OCI-LY7 (cell line): ENCODE results near the gene SFSWAP. TPM values are rescaled to one million over a fixed set of nuclear protein-coding genes. Genes with fewer than 3 reads are reported as not detected.

Experiments used
- BruUV-seq: library from RNA; stranded (reverse); fragments of 400-500 nt; replicated peaks from 2 replicates; lab custom pipeline; 2021; lab: Mats Ljungman, UMichigan
- CTCF ChIA-PET: fragments of 300-600 bp; sonication (Branson Sonifier 250); formaldehyde crosslinking; loops from one replicate; lab custom pipeline; 2022; ENCODE audit warnings: antibody characterized with exemption; ENCODE audit not compliant: unreplicated experiment; lab: Charles Lee
- POLR2A ChIA-PET: fragments of 300-600 bp; sonication (Branson Sonifier 250); formaldehyde crosslinking; loops from one replicate; lab custom pipeline; 2022; ENCODE audit warnings: antibody characterized with exemption; lab: Charles Lee
- DNase-seq: peaks from one replicate; pipeline ENCODE4 v3.0.0-alpha.2; 2015; ENCODE audit warnings: low spot score
- H2AFZ ChIP-seq: fragments of 200-600 bp; sonication (generic), shearing (Covaris generic); 2 replicates; pipeline ENCODE4 v1.6.1; 2014; ENCODE audit warnings: mild to moderate bottlenecking, antibody characterized with exemption, low read length, moderate library complexity
- H3K27ac ChIP-seq: fragments of 200-600 bp; sonication (generic); 2 replicates; pipeline ENCODE4 v1.5.1; 2014; ENCODE audit warnings: mixed run types, low read depth, mild to moderate bottlenecking, moderate library complexity, low read length, inconsistent platforms; ENCODE audit not compliant: poor library complexity, severe bottlenecking
- H3K36me3 ChIP-seq: fragments of 200-600 bp; sonication (generic); 2 replicates; pipeline ENCODE4 v1.6.1; 2014; ENCODE audit warnings: mild to moderate bottlenecking, antibody characterized with exemption, low read length, moderate library complexity, mixed read lengths; ENCODE audit not compliant: insufficient read depth
- H3K4me1 ChIP-seq: fragments of 200-600 bp; sonication (generic); 2 replicates; pipeline ENCODE4 v1.5.1; 2014; ENCODE audit warnings: mild to moderate bottlenecking, low read length; ENCODE audit not compliant: insufficient read depth, poor library complexity, severe bottlenecking
- H3K4me2 ChIP-seq: fragments of 200-600 bp; sonication (generic); 2 replicates; pipeline ENCODE4 v1.6.1; 2014; ENCODE audit warnings: mild to moderate bottlenecking, low read length
- H3K4me3 ChIP-seq: fragments of 200-600 bp; sonication (generic); 2 replicates; pipeline ENCODE4 v1.5.1; 2014; ENCODE audit warnings: mild to moderate bottlenecking, low read depth, low read length; ENCODE audit not compliant: poor library complexity, severe bottlenecking
- H3K79me2 ChIP-seq: fragments of 200-600 bp; sonication (generic); 2 replicates; pipeline ENCODE4 v1.6.1; 2016; ENCODE audit warnings: low read depth, mild to moderate bottlenecking, low read length, moderate library complexity, mixed read lengths; ENCODE audit not compliant: insufficient read depth
- H3K9me2 ChIP-seq: fragments of 200-600 bp; sonication (generic); 2 replicates; pipeline ENCODE4 v1.6.1; 2016; ENCODE audit warnings: mild to moderate bottlenecking, low read length, mixed read lengths; ENCODE audit not compliant: insufficient read depth
- H3K9me3 ChIP-seq: fragments of 200-600 bp; sonication (generic); 2 replicates; pipeline ENCODE4 v1.6.1; 2014; ENCODE audit warnings: mild to moderate bottlenecking, mixed run types, low read length, mixed read lengths
- H4K20me1 ChIP-seq: fragments of 200-600 bp; sonication (generic); 2 replicates; pipeline ENCODE4 v1.6.1; 2014; ENCODE audit warnings: mild to moderate bottlenecking, antibody characterized with exemption, low read length, moderate library complexity, mixed read lengths; ENCODE audit not compliant: insufficient read depth
- EZH2phosphoT487 ChIP-seq: fragments of 200-600 bp; sonication (generic); IDR thresholded peaks from 2 replicates; pipeline ENCODE4 v1.6.1; 2018; ENCODE audit warnings: low read depth, borderline replicate concordance, mild to moderate bottlenecking, mixed run types, antibody characterized with exemption, low read length, moderate library complexity, mixed read lengths
- intact Hi-C: fragments of 100-400 bp; cut with micrococcal nuclease; formaldehyde crosslinking; loops from one replicate; pipeline ENCODE4 v1.10.0; 2022; ENCODE audit not compliant: unreplicated experiment
- total RNA-seq, 2 experiments: library from RNA; depleted of rRNA in 1 of 2; stranded (reverse); fragments of >200 nt in 1 of 2; shearing (Covaris generic) in 1 of 2; gene quantifications; 2 replicates each; pipeline ENCODE4 v1.2.3, GENCODE V29; 2014 to 2022
- TF ChIP-seq, protein P1 (sequence below): fragments of 200-600 bp; sonication (generic); conservative IDR thresholded peaks from 2 replicates; pipeline ENCODE4 v1.5.1; 2014; ENCODE audit warnings: mild to moderate bottlenecking, antibody characterized with exemption, low read length, moderate library complexity, mixed read lengths

SFSWAP gene
- total RNA-seq, 2 experiments from 2014 or later, result 54.0 to 87.1 TPM

DNA sequence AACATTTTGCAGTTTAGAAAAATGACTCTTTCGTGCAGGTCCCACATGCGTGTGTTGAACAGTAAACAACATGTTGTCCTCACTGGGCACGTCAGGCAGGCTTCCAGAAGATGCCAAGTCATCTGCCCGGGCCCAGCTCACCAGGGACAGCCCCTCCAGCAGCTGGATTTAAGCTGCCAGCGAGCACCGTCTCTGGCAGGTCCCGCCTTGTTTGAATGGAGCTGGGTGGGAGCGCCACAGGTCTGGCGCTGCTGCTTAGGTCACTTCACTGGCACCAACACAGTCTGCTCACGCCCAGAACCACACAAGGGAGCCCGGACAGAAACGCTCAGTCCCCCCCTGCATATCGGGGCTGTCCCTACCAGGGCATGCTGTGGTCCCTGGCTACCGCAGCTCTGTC, 84.2 kb downstream of the SFSWAP start:
- no peaks in the 10 kb centered on the region for H4K20me1 ChIP-seq
- intact Hi-C loops, result no loop called here
- no peak overlapping the region for H3K4me2 ChIP-seq
- TF ChIP-seq EZH2phosphoT487, result no peak
- TF ChIP-seq, protein P1, sequence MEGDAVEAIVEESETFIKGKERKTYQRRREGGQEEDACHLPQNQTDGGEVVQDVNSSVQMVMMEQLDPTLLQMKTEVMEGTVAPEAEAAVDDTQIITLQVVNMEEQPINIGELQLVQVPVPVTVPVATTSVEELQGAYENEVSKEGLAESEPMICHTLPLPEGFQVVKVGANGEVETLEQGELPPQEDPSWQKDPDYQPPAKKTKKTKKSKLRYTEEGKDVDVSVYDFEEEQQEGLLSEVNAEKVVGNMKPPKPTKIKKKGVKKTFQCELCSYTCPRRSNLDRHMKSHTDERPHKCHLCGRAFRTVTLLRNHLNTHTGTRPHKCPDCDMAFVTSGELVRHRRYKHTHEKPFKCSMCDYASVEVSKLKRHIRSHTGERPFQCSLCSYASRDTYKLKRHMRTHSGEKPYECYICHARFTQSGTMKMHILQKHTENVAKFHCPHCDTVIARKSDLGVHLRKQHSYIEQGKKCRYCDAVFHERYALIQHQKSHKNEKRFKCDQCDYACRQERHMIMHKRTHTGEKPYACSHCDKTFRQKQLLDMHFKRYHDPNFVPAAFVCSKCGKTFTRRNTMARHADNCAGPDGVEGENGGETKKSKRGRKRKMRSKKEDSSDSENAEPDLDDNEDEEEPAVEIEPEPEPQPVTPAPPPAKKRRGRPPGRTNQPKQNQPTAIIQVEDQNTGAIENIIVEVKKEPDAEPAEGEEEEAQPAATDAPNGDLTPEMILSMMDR, result no peak
- no peak overlapping the region for H3K27ac ChIP-seq
- H3K9me3 ChIP-seq, result no peaks in the 10 kb centered on the region
- no peak overlapping the region for H3K4me3 ChIP-seq
- no peak for DNase-seq
- H2AFZ ChIP-seq, result no peak overlapping the region
- H3K9me2 ChIP-seq, result no peaks in the 10 kb centered on the region
- peaks cover 89% of the 10 kb centered on the region for H3K36me3 ChIP-seq
- ChIA-PET CTCF (no interaction called here), POLR2A (no interaction called here)
- no peaks in the 10 kb centered on the region for H3K4me1 ChIP-seq
- no peaks in the 10 kb centered on the region for H3K79me2 ChIP-seq
- BruUV-seq, result no TSS peak

DNA sequence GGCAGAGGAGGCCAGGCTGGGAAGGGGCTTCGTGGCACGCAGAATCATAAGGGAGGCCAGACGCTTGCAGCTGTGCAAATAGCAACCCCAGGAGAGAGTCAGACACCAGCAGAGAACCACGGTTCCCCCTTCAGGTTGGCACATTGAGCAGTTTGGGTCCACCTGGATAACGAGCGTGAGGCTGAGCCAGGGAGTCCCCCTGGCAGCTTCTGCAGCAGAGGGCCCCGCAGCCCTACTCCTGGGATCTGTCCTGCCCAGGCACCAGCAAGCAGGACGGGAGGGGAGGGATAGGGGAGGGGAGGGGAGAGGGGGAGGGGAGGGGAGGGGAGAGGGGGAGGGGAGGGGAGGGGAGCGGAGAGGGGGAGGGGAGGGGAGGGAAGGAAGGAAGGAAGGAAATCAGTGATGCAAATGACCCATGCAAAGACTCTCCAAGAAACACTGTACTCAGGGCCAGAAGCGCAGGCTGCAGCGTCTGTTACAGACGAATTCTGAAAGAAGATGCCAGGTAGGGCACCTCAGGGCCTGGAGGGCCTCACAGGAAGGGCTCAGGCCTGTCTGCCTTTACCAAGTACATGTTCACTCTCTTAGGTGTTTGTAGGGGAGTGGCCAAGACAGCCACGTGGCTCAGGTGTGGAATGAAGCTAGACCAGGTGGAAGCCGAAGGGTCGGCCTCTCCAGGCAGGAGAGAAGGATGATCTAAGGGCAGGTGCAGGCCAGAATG, 85.0 kb downstream of the SFSWAP start:
- H4K20me1 ChIP-seq, result no peaks in the 10 kb centered on the region
- no peaks in the 10 kb centered on the region for H3K79me2 ChIP-seq
- no peaks in the 10 kb centered on the region for H3K9me2 ChIP-seq
- TF ChIP-seq EZH2phosphoT487, result no peak
- TF ChIP-seq, protein P1, result no peak
- H3K27ac ChIP-seq, result no peak overlapping the region
- H2AFZ ChIP-seq, result no peak overlapping the region
- ChIA-PET POLR2A (no interaction called here), CTCF (no interaction called here)
- H3K4me2 ChIP-seq, result no peak overlapping the region
- no TSS peak for BruUV-seq
- no peak for DNase-seq
- intact Hi-C loops, result no loop called here
- no peaks in the 10 kb centered on the region for H3K9me3 ChIP-seq
- H3K36me3 ChIP-seq, result peaks cover 89% of the 10 kb centered on the region
- H3K4me1 ChIP-seq, result no peaks in the 10 kb centered on the region
- H3K4me3 ChIP-seq, result no peak overlapping the region

DNA sequence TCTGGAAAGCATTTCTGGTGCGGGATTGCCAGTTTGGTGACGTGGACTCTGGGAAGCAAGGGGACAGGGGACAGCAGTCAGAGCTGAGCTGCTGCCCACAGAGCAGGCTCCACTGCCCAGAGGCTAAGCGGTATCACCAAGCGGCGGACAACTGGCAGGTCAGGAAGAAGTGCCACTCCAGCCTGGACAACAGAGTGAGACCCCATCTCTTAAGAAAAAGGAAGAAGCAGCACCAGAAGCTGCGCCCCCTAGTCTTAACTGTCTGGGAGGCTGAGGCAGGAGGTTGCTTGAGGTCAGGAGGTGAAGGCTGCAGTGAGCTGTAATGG, 85.5 kb downstream of the SFSWAP start:
- Histone ChIP-seq H2AFZ (no peak overlapping the region), H3K27ac (no peak overlapping the region), H4K20me1 (no peaks in the 10 kb centered on the region), H3K4me3 (no peak overlapping the region), H3K4me2 (no peak overlapping the region), H3K79me2 (no peaks in the 10 kb centered on the region), H3K36me3 (peaks cover 89% of the 10 kb centered on the region), H3K4me1 (no peaks in the 10 kb centered on the region), H3K9me3 (no peaks in the 10 kb centered on the region), H3K9me2 (no peaks in the 10 kb centered on the region)
- no TSS peak for BruUV-seq
- POLR2A ChIA-PET, result interaction anchor here (0.6 kb wide), 1 partner anchor 8 kb away, joined by 3 read pairs; no protein-coding TSS in a partner anchor
- no peak for DNase-seq
- CTCF ChIA-PET, result no interaction called here
- no peak for TF ChIP-seq EZH2phosphoT487
- TF ChIP-seq, protein P1, result no peak
- intact Hi-C loops, result no loop called here
